Fibroblast of pulmonary artery (primary cell): ENCODE measurements around the gene CYB5R4.
"Not testable (repeated sequence)": the region's sequence is repeated elsewhere in the genome, so short reads cannot be mapped to it uniquely, and the experiment has no call there.

Source experiments
- DNase-seq: peaks from one replicate; pipeline ENCODE4 v3.0.0-alpha.2; 2010; ENCODE audit warnings: low read depth
- H3K4me3 ChIP-seq: replicated peaks from 2 replicates; pipeline ENCODE4 v1.5.1; 2011; ENCODE audit warnings: low read depth, mild to moderate bottlenecking, control low read depth, low read length, moderate library complexity
- TF ChIP-seq, protein P1 (sequence below): IDR thresholded peaks from 2 replicates; pipeline ENCODE4 v1.5.1; 2011; ENCODE audit warnings: mild to moderate bottlenecking, control low read depth, low read length, inconsistent platforms; ENCODE audit errors: missing control alignments

Gene CYB5R4

DNA sequence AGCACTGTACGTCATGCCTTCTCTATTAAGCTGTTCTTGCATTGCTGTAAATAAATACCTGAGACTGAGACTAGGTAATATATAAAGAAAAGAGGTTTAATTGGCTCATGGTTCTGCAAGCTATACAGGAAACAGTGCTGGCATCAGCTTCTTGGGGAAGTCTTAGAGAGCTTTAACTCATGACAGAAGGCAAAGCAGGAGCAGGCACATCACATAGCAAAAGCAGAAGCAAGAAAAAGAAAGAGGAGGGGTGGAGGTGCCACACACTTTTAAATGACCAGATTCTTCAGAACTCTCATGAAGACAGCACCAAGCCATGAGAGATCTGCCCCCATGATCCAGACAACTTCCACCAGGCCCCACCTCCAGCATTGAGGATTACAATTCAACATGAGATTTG is 30.1 kb downstream of the CYB5R4 start:
- no peak overlapping the region for H3K4me3 ChIP-seq
- TF ChIP-seq, protein P1, sequence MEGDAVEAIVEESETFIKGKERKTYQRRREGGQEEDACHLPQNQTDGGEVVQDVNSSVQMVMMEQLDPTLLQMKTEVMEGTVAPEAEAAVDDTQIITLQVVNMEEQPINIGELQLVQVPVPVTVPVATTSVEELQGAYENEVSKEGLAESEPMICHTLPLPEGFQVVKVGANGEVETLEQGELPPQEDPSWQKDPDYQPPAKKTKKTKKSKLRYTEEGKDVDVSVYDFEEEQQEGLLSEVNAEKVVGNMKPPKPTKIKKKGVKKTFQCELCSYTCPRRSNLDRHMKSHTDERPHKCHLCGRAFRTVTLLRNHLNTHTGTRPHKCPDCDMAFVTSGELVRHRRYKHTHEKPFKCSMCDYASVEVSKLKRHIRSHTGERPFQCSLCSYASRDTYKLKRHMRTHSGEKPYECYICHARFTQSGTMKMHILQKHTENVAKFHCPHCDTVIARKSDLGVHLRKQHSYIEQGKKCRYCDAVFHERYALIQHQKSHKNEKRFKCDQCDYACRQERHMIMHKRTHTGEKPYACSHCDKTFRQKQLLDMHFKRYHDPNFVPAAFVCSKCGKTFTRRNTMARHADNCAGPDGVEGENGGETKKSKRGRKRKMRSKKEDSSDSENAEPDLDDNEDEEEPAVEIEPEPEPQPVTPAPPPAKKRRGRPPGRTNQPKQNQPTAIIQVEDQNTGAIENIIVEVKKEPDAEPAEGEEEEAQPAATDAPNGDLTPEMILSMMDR, result no peak
- no peak for DNase-seq

GRCh38 chr6:83890520-83890919 is 31.0 kb downstream of the CYB5R4 start:
- TF ChIP-seq, protein P1, result no peak
- H3K4me3 ChIP-seq, result no peak overlapping the region
- DNase-seq, result no peak

- DNase-seq, result no peak
- TF ChIP-seq, protein P1, result no peak
- H3K4me3 ChIP-seq, result no peak overlapping the region
Observed at GRCh38 chr6:83891586-83891985, 32.1 kb downstream of the CYB5R4 start.

GRCh38 chr6:83893024-83893423 is 33.5 kb downstream of the CYB5R4 start:
- TF ChIP-seq, protein P1, result no peak
- H3K4me3 ChIP-seq, result no peak overlapping the region
- DNase-seq, result no peak

- H3K4me3 ChIP-seq, DNase-seq: not testable (repeated sequence)
Observed at GRCh38 chr6:83897094-83897493, 37.6 kb downstream of the CYB5R4 start.

GRCh38 chr6:83901624-83902023 is 42.1 kb downstream of the CYB5R4 start:
- DNase-seq, result no peak
- H3K4me3 ChIP-seq, result no peak overlapping the region
- TF ChIP-seq, protein P1, result no peak

DNA sequence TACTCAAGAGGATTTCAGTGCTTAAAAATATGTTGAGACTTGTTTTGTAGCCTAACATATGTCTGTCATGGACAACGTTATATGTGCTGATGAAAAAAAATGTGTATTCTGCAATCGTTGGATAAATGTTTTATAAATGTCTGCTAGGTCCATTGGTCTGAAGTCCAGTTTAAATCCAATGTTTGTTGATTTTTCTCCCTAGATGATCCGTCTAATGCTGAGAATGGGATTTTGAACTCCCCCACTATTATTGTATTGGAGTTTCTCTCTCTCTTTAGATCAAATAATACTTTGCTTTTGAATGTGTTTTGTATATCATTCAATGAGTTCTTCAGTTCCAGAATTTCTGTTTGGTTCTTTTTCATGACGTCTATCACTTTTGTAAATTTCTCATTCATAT is 44.9 kb downstream of the CYB5R4 start:
- no peak overlapping the region for H3K4me3 ChIP-seq
- no peak for DNase-seq
- TF ChIP-seq, protein P1, result no peak

- DNase-seq, result no peak
- H3K4me3 ChIP-seq, result no peak overlapping the region
- TF ChIP-seq, protein P1, result no peak
Observed at GRCh38 chr6:83905648-83906047, 46.2 kb downstream of the CYB5R4 start.

GRCh38 chr6:83907623-83908390 is 48.3 kb downstream of the CYB5R4 start:
- not testable (repeated sequence) for DNase-seq, H3K4me3 ChIP-seq
